ENCODE measurements around the gene SPOP. TPM values are rescaled to one million over a fixed set of nuclear protein-coding genes. Genes with fewer than 3 reads are reported as not detected.

Gene SPOP
- total RNA-seq, 1 donor from 2014 or later: 43.6 TPM

- H3K36me3 ChIP-seq (ENCODE audit: control insufficient read depth, insufficient read depth, low read length): no peaks in the 10 kb centered on the region
- TF ChIP-seq, protein P1, sequence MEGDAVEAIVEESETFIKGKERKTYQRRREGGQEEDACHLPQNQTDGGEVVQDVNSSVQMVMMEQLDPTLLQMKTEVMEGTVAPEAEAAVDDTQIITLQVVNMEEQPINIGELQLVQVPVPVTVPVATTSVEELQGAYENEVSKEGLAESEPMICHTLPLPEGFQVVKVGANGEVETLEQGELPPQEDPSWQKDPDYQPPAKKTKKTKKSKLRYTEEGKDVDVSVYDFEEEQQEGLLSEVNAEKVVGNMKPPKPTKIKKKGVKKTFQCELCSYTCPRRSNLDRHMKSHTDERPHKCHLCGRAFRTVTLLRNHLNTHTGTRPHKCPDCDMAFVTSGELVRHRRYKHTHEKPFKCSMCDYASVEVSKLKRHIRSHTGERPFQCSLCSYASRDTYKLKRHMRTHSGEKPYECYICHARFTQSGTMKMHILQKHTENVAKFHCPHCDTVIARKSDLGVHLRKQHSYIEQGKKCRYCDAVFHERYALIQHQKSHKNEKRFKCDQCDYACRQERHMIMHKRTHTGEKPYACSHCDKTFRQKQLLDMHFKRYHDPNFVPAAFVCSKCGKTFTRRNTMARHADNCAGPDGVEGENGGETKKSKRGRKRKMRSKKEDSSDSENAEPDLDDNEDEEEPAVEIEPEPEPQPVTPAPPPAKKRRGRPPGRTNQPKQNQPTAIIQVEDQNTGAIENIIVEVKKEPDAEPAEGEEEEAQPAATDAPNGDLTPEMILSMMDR (IDR thresholded peaks at IDR 0.05; ENCODE audit: insufficient read depth, low read length, poor library complexity, severe bottlenecking): no peak
- H3K27me3 ChIP-seq (ENCODE audit: control insufficient read depth, insufficient read depth, low read length): no peaks in the 10 kb centered on the region
- DNase-seq (ENCODE audit: low read depth): no peak
- H3K4me3 ChIP-seq (ENCODE audit: low read depth, low read length): no peak overlapping the region
These were observed 39.5 kb upstream of the SPOP start for GRCh38 chr17:49717371-49717861.

GRCh38 chr17:49716668-49717364, 38.9 kb upstream of the SPOP start:
- no peak for DNase-seq (ENCODE audit: low read depth)
- no peaks in the 10 kb centered on the region for H3K27me3 ChIP-seq (ENCODE audit: control insufficient read depth, insufficient read depth, low read length)
- no peak overlapping the region for H3K4me3 ChIP-seq (ENCODE audit: low read depth, low read length)
- TF ChIP-seq, protein P1 (IDR thresholded peaks at IDR 0.05; ENCODE audit: insufficient read depth, low read length, poor library complexity, severe bottlenecking): no peak
- H3K36me3 ChIP-seq (ENCODE audit: control insufficient read depth, insufficient read depth, low read length): no peaks in the 10 kb centered on the region

GRCh38 chr17:49715717-49716279, 37.9 kb upstream of the SPOP start:
- no peak for DNase-seq (ENCODE audit: low read depth)
- H3K27me3 ChIP-seq (ENCODE audit: control insufficient read depth, insufficient read depth, low read length): no peaks in the 10 kb centered on the region
- H3K4me3 ChIP-seq (ENCODE audit: low read depth, low read length): no peak overlapping the region
- TF ChIP-seq, protein P1 (IDR thresholded peaks at IDR 0.05; ENCODE audit: insufficient read depth, low read length, poor library complexity, severe bottlenecking): no peak
- H3K36me3 ChIP-seq (ENCODE audit: control insufficient read depth, insufficient read depth, low read length): no peaks in the 10 kb centered on the region

- Histone ChIP-seq H3K36me3 (ENCODE audit: control insufficient read depth, insufficient read depth, low read length) (no peaks in the 10 kb centered on the region), H3K4me3 (ENCODE audit: low read depth, low read length) (no peak overlapping the region), H3K27me3 (ENCODE audit: control insufficient read depth, insufficient read depth, low read length) (no peaks in the 10 kb centered on the region)
- DNase-seq (ENCODE audit: low read depth): no peak
- TF ChIP-seq, protein P1 (IDR thresholded peaks at IDR 0.05; ENCODE audit: insufficient read depth, low read length, poor library complexity, severe bottlenecking): no peak
These were observed 37.3 kb upstream of the SPOP start for GRCh38 chr17:49715216-49715615.

- no peaks in the 10 kb centered on the region for H3K27me3 ChIP-seq (ENCODE audit: control insufficient read depth, insufficient read depth, low read length)
- TF ChIP-seq, protein P1 (IDR thresholded peaks at IDR 0.05; ENCODE audit: insufficient read depth, low read length, poor library complexity, severe bottlenecking): no peak
These were observed 30.8 kb upstream of the SPOP start for GRCh38 chr17:49708515-49709183.

More at GRCh38 chr17:49708515-49709183, 30.8 kb upstream of the SPOP start:
- no peak for DNase-seq (ENCODE audit: low read depth)
- Histone ChIP-seq H3K36me3 (ENCODE audit: control insufficient read depth, insufficient read depth, low read length) (peaks cover 2% of the 10 kb centered on the region), H3K4me3 (ENCODE audit: low read depth, low read length) (peak overlapping the region; percentile 44)
